Measurements from ENCODE around the gene ARHGAP15.

GRCh38 chr2:143730155-143730952 is 601.1 kb downstream of the ARHGAP15 start:
- TF ChIP-seq, protein P1, sequence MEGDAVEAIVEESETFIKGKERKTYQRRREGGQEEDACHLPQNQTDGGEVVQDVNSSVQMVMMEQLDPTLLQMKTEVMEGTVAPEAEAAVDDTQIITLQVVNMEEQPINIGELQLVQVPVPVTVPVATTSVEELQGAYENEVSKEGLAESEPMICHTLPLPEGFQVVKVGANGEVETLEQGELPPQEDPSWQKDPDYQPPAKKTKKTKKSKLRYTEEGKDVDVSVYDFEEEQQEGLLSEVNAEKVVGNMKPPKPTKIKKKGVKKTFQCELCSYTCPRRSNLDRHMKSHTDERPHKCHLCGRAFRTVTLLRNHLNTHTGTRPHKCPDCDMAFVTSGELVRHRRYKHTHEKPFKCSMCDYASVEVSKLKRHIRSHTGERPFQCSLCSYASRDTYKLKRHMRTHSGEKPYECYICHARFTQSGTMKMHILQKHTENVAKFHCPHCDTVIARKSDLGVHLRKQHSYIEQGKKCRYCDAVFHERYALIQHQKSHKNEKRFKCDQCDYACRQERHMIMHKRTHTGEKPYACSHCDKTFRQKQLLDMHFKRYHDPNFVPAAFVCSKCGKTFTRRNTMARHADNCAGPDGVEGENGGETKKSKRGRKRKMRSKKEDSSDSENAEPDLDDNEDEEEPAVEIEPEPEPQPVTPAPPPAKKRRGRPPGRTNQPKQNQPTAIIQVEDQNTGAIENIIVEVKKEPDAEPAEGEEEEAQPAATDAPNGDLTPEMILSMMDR (IDR thresholded peaks at IDR 0.05) = no peak
- TF ChIP-seq POLR2A (IDR thresholded peaks at IDR 0.05) = no peak
